Skeletal muscle tissue (tissue), 4 donors: ENCODE data around the gene EPS8L3. TPM values are rescaled to one million over a fixed set of nuclear protein-coding genes. Genes with fewer than 3 reads are reported as not detected.

Source experiments
- H3K27ac ChIP-seq: one replicate; pipeline ENCODE4 v1.7.0; 2013; ENCODE audit warnings: mild to moderate bottlenecking, low read depth, low read length, inconsistent platforms
- H3K27me3 ChIP-seq, 3 donors: one replicate each; pipeline ENCODE4 v1.7.0; 2013; ENCODE audit warnings: low read length in 3 of 3; ENCODE audit not compliant: control insufficient read depth in 3 of 3, insufficient read depth in 3 of 3
- H3K36me3 ChIP-seq, 3 donors: one replicate each; pipeline ENCODE4 v1.7.0; 2013; ENCODE audit warnings: low read length in 3 of 3; ENCODE audit not compliant: control insufficient read depth in 3 of 3, insufficient read depth in 3 of 3
- H3K4me1 ChIP-seq, 3 donors: one replicate each; pipeline ENCODE4 v1.7.0; 2013; ENCODE audit warnings: low read length in 3 of 3, mild to moderate bottlenecking in 3 of 3; ENCODE audit not compliant: control insufficient read depth in 3 of 3, insufficient read depth in 3 of 3
- H3K4me3 ChIP-seq, 3 donors: one replicate each; pipeline ENCODE4 v1.7.0; 2013; ENCODE audit warnings: low read length in 3 of 3
- H3K9ac ChIP-seq, 3 donors: one replicate each; pipeline ENCODE4 v1.7.0; 2013; ENCODE audit warnings: low read length in 3 of 3, mild to moderate bottlenecking in 3 of 3, moderate library complexity in 2 of 3, low read depth in 1 of 3
- H3K9me3 ChIP-seq, 3 donors: one replicate each; pipeline ENCODE4 v1.7.0; 2013; ENCODE audit warnings: low read length in 3 of 3; ENCODE audit not compliant: control insufficient read depth in 3 of 3
- total RNA-seq: library from RNA; depleted of rRNA; stranded (reverse); fragments of >200 nt; gene quantifications from one replicate; pipeline ENCODE4 v1.2.3, GENCODE V29; 2014
- donor health status: Osteomylitis.

The EPS8L3 gene
- total RNA-seq, 1 donor from 2014 or later, result not detected

DNA sequence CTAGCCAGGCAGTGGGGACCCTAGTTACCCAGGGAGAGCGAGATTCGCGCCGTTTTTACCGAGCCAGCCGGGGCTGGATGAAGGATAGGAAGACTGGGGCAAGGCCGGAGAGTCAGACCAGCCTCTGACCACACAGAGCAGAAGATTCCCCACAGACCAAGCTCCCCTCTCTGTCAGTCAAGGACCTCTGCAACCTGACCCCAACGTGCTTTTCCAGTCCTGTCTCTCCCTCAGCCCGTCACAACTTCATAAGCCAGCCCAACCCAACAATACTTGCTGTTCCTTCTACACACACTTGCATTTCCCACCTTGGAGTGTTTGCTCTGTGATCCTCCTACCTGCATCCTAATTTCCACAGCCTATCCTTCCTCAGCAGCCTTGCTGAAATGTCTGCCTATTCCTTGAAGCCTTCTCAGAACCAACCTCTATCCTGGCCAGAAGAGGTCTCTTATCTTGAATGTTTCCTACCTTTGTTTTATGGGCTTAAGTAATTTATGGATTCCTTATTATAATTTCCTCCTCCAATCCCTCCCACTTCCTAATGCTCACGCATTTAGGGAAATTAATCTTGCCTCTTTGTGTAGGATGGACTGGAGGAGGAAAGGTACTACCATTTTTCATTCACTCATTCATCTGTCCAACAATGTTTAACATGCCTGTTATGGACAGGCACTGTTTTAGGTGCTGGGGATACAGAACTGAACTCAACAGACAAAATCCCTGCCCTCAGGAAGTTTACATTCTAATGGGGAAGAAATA is 22.9 kb downstream of the EPS8L3 start, which contains the start of gene GSTM3:
Gene GSTM3 (minus strand): TSS at position 424 of the 759 bp plus-strand sequence. CDS start 751 bp downstream, outside the sequence.
- no peaks in the 10 kb centered on the region for H3K9me3 ChIP-seq
- peaks cover 12 to 20% (median 19%) of the 10 kb centered on the region in 3 donors for H3K36me3 ChIP-seq
- peak within 1 kb of the TSS; percentile 83 to 86 (median 85) for H3K4me3 ChIP-seq
- peak within 1 kb of the TSS; percentile 66 for H3K27ac ChIP-seq
- peak within 1 kb of the TSS; percentile 76 to 84 (median 77) for H3K9ac ChIP-seq
- peaks cover 8 to 15% (median 12%) of the 10 kb centered on the region in 3 donors for H3K4me1 ChIP-seq
- H3K27me3 ChIP-seq, result no peaks in the 10 kb centered on the region

DNA sequence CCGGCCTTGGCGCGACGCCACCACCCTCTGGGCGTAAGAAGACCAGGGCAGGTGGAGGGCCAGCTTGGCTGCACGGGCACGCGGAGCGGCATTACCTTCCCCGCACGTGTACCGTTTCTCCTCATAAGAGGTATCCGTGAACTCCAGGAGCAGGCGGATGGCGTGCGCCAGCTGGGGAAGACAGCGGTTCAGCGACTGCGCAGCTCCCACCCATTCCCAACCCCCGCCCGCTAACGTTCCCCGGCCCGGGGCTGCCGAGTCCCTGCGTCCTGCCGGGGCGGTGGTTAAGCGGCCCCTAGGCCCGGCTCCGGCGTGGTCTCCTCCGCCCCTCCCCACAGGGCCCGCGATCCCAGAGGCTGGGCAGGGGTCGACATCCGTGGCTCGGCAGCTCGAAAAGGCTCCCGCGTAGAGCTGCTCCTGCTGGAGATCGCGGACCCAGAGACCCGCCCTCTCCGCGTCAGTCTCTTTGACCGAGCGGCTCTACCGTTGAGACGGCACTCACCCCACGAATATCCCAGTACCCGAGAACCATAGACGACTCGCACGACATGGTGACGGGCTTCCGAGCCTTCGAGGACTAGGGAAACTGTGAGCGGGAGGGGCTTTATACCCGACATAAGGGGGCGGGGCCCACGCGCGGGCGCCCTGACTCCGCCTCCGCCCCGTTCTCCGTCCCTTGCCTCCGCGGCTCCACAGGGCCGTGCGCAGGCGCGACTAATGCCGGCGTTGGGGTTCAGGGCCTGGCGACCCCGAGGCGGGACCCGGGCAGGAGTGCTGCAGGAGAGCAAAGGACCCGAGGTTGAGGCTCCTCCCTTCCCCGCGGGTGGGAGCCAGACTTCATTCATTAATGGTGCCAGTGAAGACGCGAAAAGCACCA is 23.7 kb downstream of the EPS8L3 start:
- Histone ChIP-seq H3K9me3 (no peaks in the 10 kb centered on the region), H3K27ac (peak overlapping the region; percentile 66), H3K36me3 (peaks cover 12 to 20% (median 19%) of the 10 kb centered on the region in 3 donors), H3K9ac (peak overlapping the region; percentile 76 to 84 (median 77)), H3K27me3 (no peaks in the 10 kb centered on the region), H3K4me1 (peaks cover 8 to 15% (median 12%) of the 10 kb centered on the region in 3 donors), H3K4me3 (peak overlapping the region; percentile 83 to 86 (median 85))

DNA sequence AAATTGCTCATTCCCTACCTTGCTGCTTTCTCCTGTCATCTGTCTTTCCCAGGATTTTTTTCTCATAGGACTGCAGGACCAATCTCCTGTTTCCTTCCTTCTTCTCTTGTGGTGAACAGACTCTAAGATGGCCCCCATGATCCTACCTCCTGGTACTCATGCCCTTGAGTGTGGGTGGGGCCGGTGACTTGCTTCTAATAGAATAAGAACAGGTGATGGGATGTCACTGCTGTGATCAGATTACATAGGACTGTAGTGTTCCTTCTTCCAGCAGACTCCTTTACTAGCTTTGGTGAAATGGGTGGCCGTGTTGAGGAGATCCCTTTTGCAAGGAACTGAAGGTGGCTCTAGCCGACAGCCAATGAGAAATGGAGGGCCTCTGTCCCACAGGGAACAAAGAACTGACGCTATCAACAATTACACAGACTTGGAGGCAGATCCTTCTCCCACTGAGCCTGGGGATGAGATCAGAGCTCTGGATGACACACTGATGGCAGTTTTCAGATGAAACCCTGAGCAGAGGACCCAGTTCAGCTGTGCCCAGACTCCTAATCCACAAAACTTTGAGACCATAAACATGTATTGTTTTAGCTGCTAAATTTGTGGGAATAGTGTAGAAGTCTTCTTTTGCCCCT is 30.4 kb downstream of the EPS8L3 start:
- H3K4me1 ChIP-seq, result no peaks in the 10 kb centered on the region
- no peak overlapping the region for H3K27ac ChIP-seq
- no peak overlapping the region for H3K9ac ChIP-seq
- no peaks in the 10 kb centered on the region for H3K9me3 ChIP-seq
- peaks cover 15 to 26% (median 26%) of the 10 kb centered on the region in 3 donors for H3K36me3 ChIP-seq
- no peaks in the 10 kb centered on the region for H3K27me3 ChIP-seq
- no peak overlapping the region for H3K4me3 ChIP-seq

DNA sequence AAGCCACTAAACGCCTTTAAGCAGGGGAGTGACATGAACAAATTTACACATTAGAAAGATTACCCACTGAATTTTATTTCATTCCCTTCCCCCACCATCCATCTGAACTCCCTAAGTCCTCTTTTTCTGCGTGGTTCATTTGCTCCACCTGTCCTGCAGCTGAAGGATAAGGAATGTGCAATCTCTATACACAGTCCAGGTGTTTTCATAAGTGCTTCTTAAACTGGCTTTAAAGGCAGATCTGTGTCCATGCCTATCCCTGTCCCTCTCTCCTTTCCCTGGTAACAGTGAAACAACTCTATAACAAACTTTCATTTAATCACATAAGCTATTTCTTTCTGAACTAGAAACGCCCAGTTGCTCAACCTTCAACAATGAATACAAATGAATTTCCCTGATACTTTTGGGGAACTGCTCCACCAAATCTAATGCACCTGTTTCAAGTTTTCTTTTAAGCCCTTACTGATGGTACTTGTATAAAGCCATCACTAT is 31.3 kb downstream of the EPS8L3 start:
- H3K4me3 ChIP-seq, result no peak overlapping the region
- no peak overlapping the region for H3K27ac ChIP-seq
- no peaks in the 10 kb centered on the region for H3K27me3 ChIP-seq
- H3K36me3 ChIP-seq, result peaks cover 7 to 19% (median 17%) of the 10 kb centered on the region in 3 donors
- no peaks in the 10 kb centered on the region for H3K9me3 ChIP-seq
- no peak overlapping the region for H3K9ac ChIP-seq
- H3K4me1 ChIP-seq, result no peaks in the 10 kb centered on the region

DNA sequence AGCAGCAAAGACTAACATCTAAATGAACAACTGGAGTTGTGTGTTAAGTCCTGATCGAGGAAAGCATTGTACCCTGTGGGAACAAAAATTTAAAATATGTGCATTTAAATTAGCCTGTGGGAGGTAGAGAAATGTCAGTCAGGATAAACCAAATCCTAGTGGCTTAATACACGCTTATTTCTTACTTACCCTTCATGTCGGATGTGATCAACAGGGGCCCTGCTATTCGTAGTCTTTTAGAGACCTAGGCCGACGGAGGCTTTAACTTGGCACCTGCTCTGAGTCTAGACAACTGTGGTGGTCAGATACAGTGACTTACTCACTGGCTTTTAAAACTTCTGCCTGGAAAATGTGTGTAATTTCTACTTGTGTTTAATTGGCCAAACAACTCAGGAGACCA is 33.1 kb downstream of the EPS8L3 start:
- no peaks in the 10 kb centered on the region for H3K4me1 ChIP-seq
- no peak overlapping the region for H3K9ac ChIP-seq
- H3K9me3 ChIP-seq, result no peaks in the 10 kb centered on the region
- no peaks in the 10 kb centered on the region for H3K27me3 ChIP-seq
- H3K4me3 ChIP-seq, result no peak overlapping the region
- no peak overlapping the region for H3K27ac ChIP-seq
- peaks cover 2 to 7% (median 5%) of the 10 kb centered on the region in 3 donors for H3K36me3 ChIP-seq

DNA sequence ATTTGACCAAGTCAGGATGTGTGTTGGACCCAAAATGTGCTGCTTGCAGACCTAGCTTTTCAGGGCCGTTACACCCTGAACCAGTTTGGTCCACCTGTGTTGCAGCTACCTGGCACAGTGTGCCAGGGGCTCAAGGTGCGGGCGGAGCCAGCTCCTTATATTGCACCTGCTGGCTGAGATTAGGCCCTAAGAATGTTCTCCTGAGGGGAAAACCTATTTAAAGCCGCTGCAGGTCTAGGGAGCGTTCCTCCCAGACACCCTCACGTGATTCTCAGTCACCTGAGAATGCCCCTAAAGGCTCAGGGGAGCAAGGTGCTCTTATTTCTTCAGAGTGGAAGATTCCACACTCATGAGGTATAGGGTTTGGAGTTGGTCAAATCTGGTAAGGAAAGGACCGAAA is 34.9 kb downstream of the EPS8L3 start:
- Histone ChIP-seq H3K9me3 (no peaks in the 10 kb centered on the region), H3K27me3 (no peaks in the 10 kb centered on the region), H3K4me3 (no peak overlapping the region), H3K4me1 (no peaks in the 10 kb centered on the region), H3K9ac (no peak overlapping the region), H3K27ac (no peak overlapping the region), H3K36me3 (no peaks in the 10 kb centered on the region)

DNA sequence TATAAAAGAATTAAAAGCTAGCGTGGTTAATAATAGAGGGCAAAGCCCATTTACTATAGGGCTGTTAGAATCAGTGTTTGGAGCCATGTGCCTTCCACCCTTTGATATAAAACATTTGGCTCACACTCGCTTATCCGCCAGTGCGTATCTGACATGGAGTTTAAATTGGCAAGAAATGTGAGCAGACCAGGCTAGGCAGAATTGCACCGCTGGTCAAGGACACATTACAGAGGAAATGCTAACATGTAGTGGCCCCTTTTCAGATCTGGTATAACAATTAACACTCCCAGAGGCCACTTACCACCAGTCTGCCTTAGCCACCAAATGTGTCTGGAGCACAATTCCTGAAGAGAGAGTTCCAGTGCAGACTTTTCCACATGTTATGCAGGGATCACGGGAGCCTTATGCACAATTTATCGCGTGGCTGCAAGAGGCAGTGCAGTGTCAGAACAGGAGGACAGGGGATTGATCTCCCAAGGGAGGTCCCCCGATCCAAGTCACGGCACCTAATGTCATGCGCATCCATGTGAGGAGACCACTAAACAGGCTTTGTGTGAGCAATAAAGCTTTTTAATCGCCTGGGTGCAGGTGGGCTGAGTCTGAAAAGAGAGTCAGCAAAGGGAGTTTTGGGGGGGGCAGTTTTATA is 36.9 kb downstream of the EPS8L3 start:
- Histone ChIP-seq H3K36me3 (no peaks in the 10 kb centered on the region), H3K4me3 (no peak overlapping the region), H3K27ac (no peak overlapping the region), H3K9me3 (no peaks in the 10 kb centered on the region), H3K9ac (no peak overlapping the region), H3K4me1 (no peaks in the 10 kb centered on the region), H3K27me3 (no peaks in the 10 kb centered on the region)

DNA sequence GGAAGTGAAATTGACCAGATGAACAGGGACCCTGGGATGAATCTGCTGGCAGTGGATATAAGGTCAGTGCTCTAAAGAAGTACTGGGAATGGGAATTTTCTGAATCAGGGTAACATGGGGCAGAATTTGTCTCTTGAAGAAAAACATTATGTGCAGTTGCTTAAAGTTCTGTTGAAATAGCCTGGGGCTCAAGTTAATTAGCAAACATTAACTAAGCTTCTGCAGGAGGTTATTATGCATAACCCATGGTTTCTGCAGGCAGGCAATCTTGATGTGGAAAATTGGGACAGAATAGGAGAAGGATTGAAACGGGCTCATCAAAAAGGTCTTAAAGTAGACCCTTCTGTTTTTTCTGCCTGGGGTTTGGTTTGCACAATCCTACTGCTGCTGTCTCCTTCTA is 37.7 kb downstream of the EPS8L3 start:
- Histone ChIP-seq H3K4me1 (no peaks in the 10 kb centered on the region), H3K9me3 (no peaks in the 10 kb centered on the region), H3K27ac (no peak overlapping the region), H3K9ac (no peak overlapping the region), H3K36me3 (no peaks in the 10 kb centered on the region), H3K27me3 (no peaks in the 10 kb centered on the region), H3K4me3 (no peak overlapping the region)

DNA sequence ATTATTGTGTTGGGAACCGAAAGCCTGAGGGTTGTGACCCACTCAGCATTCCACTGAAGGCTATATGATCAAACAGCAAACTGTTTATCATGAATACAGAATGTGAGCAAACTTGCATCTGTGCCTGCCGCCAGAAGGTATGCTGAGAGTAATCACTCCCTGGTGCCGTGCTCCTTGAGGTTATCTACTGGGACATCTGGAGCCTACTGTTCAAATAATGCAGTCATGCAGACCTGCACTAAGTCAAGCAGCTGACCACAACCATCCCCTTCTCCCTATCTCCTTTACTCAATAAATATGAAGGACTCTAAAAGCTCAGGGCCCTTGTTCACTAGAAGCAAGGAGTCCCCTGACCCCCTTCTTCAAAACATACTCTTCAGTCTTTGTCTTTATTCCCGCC is 38.2 kb downstream of the EPS8L3 start:
- no peak overlapping the region for H3K4me3 ChIP-seq
- H3K4me1 ChIP-seq, result no peaks in the 10 kb centered on the region
- H3K27ac ChIP-seq, result no peak overlapping the region
- H3K27me3 ChIP-seq, result no peaks in the 10 kb centered on the region
- no peaks in the 10 kb centered on the region for H3K36me3 ChIP-seq
- no peaks in the 10 kb centered on the region for H3K9me3 ChIP-seq
- no peak overlapping the region for H3K9ac ChIP-seq
